NCI-H1105 (cell line): ENCODE results near the gene EPS8L3.
A peak's percentile ranks its signal among the peaks of the same experiment; 100 is the strongest.
"Not testable (repeated sequence)": the region's sequence is repeated elsewhere in the genome, so short reads cannot be mapped to it uniquely, and the experiment has no call there.

Source experiments
- DNase-seq: peaks from one replicate; lab custom pipeline; 2025; lab: John Stamatoyannopoulos, UW

EPS8L3 gene

DNA sequence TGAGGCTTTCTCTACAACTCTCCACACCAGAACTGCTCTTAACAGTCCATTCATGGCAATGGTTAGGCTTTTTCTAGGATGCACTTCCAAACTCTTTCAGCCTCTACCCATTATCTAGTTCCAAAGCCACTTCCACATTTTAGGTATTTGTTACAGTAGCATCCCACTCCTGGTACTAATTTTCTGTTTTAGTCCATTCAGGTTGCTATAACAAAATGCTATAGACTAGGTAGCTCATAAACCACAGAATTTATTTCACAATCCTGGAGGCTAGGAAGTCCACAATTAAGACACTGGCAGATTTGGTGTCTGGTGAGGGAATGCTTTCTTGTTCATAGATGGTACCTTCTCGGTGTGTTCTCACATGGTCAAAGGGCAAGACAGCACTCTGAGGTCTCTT, 17.3 kb upstream of the EPS8L3 start:
- DNase-seq: no peak

DNA sequence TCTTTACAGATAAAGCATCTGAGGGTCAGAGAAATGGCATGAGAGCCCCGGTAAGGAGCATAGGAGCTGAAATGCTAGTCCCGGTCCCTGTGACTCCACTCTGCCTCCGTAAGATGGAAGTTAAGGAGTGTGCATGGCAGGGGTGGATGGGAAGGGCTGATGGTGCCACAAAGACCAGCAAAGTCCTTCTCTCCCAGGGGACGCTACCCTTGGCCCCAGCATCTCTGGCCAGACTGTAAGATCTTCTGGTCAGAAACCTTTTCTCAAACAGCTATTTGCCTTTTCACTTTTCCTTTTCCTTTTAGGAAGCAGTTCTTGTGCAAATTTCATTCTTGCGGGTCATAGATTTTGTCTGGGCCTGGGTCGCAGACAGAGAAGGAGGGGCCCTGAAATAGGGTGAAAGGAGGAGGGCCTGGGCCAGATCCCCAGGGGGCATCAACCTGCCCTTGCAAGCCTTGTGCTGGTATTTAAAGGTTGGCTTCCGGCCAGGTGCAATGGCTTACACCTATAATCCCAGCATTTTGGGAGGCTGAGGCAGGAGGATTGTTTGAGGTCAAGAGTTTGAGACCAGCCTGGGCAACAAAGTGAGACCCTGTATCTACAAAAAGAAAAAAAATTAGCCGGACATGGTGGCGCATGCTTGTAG, 14.4 kb upstream of the EPS8L3 start:
- no peak for DNase-seq

DNA sequence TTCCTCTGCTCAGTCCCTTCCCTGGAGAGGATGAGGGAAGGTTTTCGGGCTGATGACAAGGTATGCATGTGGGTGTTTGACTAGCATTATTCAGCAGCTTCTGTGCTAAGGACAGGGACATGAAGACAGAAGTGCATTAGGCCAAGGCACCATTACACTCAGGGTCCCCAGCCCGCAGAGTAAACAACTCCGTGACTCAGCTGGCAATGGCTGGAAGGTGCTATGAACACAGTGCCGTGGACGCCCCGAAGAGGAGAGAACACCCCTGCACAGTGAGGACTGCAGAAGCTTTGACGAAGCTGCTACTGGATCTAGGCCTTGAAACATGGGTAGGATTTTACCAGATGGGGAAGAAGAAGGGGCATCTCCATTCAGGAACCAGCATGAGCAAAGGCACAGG, 13.7 kb upstream of the EPS8L3 start:
- no peak for DNase-seq

DNA sequence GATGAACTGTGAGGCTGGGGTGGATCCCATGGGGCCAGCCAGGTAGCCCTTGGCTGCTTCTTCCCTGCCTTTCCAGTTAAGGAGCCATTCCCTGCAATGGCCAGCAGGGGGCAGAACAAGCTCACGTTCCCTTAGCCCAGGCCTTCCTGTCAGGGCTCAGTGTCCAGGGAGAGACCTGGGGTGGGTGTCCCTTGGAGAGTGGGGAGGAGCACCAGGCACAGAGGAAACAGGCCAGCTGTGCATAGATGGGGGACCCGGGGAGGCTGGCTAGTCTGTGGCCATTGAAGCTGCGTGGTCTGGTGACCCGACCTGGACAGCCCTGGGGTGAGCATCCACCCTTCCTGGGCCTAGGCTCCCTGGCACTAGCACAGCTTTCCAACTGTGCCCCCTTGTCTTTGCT, 13.2 kb upstream of the EPS8L3 start:
- peak; percentile 73 for DNase-seq

DNA sequence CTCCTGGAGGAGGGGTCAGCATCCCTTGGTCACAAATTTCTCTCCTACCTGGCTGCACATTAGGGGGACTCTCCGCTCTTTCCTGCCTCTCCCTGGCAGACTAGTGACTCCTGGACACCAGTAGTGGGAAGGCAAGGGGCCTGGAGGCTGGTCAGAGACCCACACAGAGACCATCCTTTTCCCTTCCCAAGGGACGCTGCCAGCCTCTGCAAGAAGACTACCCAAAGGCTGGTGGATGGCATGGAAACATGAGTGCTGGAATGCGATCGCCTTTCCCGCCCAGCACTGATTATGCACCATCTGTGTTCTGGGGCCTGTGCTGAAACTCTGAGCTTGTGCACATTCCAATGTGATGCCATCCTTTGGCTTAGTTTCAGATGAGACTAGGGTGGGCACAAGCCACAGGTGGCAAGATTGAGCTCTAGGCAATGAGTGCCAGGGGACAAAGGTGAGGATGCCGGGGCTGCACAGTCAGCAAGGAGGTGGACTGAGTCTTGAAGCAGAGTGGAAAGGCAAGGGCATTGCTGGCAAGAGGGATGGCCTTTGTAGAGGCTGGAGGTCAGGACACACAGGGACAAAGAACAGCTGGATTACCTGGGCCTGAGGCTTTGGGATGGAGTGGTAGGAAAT, 12.6 kb upstream of the EPS8L3 start:
- DNase-seq: no peak

DNA sequence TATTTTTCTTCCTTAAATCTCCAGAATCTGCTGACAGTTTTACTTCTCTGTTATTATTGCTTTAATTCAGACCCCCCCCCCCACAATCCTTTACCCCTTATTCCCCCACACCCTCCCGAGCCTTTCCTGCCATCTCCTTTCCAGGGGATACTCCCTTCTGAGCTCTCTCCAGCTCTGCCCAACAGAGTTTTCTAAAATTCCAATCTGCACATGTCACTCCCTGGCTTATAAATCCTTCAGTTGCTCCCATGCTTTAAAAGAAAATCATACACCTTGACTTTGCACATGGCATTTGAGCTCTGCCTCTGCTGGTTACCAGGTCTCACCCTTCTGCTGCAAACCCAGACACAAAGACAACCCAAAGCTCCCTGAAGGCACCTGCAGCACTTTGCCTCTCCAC, 11.7 kb upstream of the EPS8L3 start:
- DNase-seq: no peak

DNA sequence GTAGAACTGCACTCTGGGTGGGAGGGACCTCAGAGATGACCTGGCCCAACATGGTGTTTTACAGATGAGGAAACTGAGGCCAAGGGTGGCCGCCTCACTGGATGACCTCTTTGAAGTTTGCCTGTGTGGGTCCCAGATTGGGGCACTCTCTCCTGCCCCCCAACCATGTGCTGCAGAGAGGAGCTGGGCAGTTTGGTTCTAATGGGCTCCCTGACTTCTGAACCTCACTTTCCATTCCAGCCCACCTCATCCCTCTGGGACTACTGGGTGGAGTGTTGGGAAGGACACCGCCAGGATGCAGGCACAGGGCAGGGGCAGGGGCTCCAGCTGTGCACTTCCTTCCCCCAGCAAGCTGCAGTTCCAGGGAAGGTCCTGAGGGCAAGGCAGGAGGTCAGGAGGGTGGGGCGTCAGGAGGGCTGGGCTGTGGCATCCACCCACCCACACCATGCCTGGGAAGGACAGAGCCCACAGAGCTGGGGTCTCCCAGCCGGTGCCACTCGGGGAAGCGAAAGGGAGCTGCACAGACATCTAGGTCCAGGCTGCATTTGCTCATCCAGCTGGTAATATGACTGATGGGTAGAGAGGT, 10.3 kb upstream of the EPS8L3 start:
- no peak for DNase-seq

DNA sequence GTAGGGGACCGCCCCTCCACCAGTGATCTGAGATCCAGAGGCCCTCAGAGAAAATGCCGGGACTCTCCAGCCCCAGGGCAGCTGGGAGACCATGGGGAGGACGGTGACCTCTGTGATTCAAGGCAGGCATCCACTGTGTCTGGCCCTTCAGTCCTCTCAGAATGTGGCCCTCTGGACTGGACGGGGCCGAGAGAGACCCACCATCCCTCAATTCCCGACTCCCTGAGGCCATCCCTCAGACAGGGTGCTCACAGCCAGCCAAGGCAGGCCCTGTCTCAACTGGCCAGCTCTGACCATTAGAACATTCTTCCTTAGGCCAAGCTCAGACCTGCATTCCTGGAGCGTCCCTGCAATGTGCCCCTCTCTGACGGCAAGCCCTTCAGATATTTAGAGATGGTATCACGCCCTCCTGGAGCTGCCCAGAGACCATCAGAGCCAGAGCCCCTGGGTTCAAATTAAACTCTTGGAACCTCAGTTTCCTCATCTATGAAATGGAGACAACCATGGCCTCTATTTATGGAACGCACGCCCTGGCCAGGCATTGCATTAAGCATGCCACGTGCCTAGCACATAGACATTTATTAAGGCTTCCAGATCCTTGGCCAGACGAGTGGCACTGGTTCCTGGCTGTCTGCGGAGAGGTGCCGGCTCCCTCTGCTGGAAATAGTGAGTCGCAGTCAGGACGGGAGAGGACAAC, 9.6 kb upstream of the EPS8L3 start:
- peak; percentile 79 for DNase-seq

DNA sequence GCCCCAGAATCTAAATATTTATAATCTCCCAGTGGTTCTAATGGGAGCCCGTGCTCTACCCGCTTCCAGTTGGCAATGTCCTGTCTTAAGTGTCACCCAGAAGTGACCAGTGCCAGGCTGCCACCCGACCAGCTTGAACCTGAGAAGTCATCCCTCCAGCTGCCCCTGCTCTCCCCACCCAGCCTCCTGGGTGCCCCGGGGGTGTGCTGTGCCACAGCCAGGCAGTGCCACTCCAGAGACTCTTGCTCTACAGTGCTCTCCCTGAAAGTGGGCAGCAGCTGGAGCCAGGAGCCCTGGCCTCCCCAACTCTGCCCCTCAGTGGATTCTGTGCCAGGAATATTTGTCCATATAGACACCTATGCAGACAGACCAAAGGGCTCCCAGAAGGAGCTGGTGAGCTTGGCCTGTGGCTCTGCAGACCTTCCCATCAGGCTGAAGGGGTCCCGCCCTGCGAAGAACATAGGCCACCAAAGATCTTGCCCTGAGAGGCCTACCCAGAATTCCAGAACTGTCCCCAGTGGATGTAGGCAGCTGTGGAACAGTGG, 9.0 kb upstream of the EPS8L3 start:
- DNase-seq: no peak

DNA sequence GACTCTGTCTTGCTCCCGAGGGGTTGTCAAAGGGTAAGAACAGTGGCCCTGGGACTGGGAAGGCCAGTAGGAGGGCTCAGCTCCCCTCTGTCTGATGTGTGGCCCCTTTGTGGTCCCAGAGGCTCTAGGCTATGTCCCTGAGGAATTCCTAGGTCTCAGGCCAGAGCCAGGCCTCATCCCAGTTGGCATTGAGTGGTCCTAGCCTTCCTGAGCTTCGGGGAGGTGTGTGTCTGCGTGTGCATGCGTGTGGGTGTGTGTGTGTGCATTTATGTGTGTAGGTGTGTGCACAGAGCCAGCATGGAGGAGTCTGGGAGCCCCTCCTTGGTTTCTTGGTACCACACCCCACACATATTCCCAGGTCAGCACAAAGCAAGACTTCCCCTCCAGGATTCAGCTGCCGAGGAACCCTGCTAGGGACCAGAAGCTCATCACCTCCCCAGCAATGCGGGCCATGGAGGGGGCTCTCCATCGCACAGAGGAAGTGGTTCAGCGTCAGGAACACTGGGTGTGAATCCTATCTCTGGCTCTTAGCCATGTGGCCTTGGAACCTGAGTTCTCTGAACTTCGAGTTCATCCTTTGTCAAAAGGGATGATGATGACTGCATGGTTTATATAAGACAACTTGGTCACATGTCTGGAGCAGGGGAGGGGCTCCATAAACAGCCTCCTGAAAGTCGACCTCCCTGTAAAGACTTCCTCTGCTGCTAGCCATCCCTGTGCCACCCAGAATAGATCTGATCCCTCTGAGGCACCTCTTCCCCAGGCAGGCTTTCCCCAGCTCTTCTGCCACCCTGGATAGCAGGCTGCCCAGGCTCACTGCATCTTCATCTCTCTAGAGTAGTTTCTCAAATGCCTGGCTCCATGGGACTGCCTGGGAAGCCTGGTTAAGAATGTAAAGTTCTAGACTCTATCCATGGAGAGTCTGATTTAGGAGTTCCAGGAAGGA, 8.3 kb upstream of the EPS8L3 start:
- no peak for DNase-seq

DNA sequence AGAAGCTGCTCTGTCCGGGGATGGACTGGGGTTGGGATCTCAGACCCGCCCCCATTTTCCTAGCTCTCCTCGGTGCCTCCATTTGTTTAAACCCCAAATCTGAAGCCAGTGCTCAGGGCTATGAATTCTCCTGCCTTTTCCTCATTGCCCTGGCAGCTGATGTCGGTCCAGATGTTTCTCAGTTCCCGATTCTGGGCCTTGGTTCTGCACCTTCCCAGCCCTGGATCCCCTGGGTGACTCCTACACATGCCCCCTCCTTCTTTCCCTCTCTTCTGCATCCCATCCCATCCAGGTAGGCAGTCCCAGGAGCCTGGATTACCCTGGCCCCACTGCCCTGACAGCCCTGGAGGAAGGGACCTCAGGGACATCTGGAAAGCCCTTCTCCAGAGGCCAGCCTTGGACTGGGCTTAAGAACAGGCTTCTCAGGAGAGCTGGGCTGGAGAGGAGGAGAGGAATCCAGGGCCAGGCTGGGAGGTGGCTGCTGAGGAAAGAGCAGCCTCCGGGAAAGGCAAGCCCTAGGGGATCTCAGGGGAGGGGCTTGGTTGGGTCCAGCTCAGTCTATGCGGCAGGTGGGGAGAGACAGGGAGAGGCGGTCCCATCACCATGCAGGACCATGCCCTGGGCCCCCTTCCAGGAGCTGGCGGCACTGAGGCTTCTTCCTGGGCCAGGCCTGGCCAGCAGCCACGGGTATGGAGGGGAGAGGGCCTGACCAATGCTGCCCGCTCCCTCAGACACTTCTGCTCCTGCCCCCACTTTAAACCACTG, 6.8 kb upstream of the EPS8L3 start:
- no peak for DNase-seq

DNA sequence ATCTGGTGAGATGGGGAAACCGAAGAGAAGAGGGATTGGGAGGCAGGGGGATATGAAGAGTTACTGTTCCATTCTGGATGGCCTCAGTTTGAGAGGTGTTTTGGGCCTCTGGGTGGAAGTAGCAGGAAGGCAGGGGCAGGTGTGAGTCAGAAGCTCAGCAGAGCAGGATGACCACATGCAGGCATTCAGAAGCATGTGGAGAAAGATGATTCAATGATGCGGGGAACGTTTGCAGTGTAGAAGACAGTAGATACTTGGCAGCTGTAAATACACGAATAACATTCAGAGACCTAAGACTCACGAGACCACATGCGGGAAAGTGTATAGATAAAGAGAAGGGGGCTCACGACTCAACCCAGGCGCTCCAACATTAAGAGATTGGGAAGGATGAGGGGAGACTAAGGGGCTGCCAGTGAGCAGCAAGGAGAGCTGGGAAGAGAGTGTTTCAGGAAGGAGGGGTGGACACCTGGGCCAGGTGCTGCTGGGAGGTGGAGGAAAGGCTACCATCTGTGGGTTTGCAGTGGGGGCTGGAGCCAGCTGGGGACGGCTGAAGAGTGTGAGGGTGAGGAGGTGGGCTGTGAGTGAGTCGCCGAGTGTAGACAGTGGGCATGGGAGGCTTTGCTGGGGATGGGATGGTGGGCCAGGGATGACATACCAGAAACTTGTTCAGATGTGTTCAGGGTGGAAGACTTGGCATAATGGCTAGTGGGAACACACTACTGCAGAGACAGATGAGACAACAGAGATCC, 5.8 kb upstream of the EPS8L3 start:
- no peak for DNase-seq

DNA sequence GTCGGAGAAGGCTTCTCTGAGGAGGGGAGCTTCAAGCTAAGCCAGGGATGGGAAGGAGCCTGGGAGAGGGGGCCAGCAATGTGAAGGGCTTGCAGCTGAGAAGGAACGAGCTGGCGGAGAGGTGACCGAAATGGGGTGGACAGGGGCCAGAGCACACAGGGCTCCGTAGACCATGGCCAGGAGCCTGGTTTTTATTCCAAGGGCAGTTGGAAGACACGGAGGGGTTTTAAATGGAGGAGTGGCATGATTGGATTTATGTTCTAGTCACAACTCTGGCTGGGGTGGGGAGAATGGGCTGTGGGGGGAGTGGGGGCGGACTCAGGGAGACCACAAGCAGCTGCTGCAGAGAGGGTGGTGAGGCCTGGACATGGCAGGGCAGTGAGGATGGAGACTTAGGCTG, 5.1 kb upstream of the EPS8L3 start:
- no peak for DNase-seq

DNA sequence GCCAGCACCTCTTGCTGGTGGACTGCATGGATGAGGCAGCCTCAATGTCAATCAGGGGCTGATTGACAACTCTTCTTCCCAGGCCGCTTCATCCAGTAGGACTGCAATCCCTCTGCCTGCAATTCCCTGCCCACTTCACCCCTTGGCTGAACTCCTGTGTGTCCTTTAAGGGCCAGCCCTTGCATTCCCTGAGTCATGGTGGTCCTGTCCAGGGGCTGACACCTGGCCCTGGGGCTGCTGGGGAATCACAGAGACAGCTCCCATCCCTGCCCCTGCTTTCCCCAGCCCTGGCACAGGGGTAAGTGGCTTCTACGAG, 4.6 kb upstream of the EPS8L3 start:
- no peak for DNase-seq

DNA sequence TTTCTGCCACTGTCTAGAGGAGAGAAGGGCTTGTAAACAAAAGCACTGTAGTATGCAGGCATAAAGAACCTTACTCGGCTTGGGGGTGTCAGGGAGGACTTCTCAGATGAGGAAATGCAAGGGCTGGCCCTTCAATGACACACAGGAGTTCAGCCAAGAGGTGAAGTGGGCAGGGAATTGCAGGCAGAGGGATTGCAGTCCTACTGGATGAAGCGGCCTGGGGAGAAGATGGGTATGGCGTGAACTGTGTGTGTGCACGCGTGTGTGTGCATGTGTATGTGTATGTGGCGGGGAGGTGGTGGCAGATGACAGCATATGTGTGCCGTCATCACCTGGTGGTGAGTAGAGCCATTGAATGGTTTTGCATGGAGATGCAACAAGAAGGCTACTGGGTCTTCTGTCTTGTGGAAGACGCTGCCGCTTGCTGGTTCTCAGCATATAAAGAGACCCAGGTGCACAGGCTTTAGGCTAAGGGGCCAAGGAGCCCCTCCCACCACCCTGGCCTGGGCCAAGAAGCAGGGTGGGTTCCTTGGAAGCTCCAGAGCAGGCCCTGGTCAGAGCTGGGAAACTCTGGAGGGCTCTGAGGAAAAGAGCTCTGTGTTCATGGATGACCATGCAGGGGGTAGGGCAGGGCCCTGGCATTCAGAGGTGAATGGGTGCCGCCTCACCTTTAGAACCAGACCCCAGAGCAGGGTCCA, 4.1 kb upstream of the EPS8L3 start:
- no peak for DNase-seq

DNA sequence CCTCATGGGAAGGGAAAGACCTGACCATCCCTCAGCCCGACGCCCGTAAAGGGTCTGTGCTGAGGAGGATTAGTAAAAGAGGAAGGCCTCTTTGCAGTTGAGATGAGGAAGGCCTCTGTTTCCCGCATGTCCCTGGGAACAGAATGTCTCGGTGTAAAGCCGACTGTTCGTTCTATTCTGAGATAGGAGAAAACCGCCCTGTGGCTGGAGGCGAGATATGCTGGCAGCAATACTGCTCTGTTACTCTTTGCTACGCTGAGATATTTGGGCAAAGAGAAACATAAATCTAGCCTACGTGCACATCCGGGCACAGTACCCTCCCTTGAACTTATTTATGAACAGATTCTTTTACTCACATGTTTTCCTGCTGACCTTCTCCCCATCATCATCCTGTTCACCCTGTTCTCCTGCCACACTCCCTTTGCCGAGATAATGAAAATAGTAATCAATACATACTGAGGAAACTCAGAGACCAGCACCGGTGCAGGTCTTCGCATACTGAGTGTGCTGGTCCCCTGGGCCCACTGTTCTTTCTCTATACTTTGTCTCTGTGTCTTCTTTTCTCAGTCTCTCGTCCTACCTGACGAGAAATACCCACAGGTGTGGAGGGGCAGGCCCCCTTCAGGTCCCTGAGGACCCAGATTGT, 3.4 kb upstream of the EPS8L3 start:
- not testable (repeated sequence) for DNase-seq

DNA sequence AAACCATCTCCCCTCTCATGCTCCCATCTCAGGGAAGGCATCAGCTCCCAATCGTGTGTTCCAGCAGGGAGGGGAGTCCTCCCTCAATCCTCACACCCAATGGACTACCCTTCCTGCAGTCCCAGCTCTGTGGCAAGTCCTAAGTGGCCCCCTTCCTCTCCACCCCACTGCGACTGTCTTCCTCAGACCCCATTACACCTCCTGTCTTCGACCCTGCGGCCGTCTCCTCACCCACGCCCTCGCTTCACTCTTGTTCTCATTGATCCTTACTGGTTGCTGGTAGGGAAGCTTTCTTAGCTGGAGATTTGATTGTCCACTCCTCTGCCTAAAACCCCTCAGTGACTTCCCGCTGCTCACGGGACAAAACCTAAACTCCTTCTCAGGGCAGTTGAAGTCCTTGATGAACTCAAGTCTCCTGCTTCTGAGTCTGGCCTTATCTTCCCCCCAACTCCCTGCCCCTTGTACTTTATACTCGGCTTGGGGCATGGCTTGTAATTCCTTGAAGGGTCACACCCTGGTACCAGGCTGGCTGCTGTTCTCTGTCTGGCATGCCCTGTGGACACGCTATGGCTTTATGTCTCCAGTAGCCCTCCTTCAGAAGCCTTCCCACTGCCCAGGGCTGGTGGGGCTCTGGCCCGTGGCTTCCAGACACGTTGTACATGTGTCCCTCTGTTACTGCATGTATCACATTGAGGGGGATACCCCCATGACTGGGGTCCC, 2.3 kb upstream of the EPS8L3 start:
- DNase-seq: no peak

DNA sequence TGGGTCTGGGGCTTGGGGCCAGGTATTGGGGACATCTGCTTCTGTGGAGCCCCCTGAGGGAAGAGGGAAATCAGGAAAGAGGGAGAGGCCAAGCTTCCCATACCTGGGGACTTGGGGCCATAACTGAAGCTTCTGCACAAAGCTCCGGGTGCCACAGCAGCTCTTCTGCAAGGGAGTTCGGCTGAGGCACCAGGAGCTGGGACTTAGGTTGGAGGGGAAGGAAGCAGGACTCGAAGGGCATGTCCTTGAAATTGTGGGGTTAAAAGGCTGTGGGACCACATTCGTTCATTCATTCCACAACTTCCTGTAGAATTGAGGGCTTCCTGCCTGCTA, 1.7 kb upstream of the EPS8L3 start:
- DNase-seq: no peak
